BLaER1 (cell line): ENCODE data around the gene BRSK1.

ENCODE experiments used
- H3K27ac ChIP-seq: shearing (Covaris generic); formaldehyde crosslinking; 2 replicates; pipeline ENCODE4 v1.8.1; 2022
- H3K27me3 ChIP-seq: shearing (Covaris generic); formaldehyde crosslinking; 2 replicates; pipeline ENCODE4 v1.8.1; 2022
- H3K36me3 ChIP-seq: shearing (Covaris generic); formaldehyde crosslinking; 2 replicates; pipeline ENCODE4 v1.8.1; 2022
- H3K4me1 ChIP-seq: shearing (Covaris generic); formaldehyde crosslinking; 2 replicates; pipeline ENCODE4 v1.8.1; 2022
- H3K4me2 ChIP-seq: shearing (Covaris generic); formaldehyde crosslinking; 2 replicates; pipeline ENCODE4 v1.8.1; 2022
- H3K4me3 ChIP-seq: shearing (Covaris generic); formaldehyde crosslinking; 2 replicates; pipeline ENCODE4 v1.8.1; 2022
- H3K9ac ChIP-seq: shearing (Covaris generic); formaldehyde crosslinking; 2 replicates; pipeline ENCODE4 v1.8.1; 2022
- H3K9me3 ChIP-seq: shearing (Covaris generic); formaldehyde crosslinking; 2 replicates; pipeline ENCODE4 v1.8.1; 2022
- H4K20me1 ChIP-seq: shearing (Covaris generic); formaldehyde crosslinking; 2 replicates; pipeline ENCODE4 v1.8.1; 2022
- Cebpa-rat ChIP-seq: shearing (Covaris generic); IDR thresholded peaks from 2 replicates; pipeline ENCODE4 v1.8.1; 2022

BRSK1 gene

GRCh38 chr19:55253842-55254624, 29.8 kb upstream of the BRSK1 start:
- H3K36me3 ChIP-seq = peaks cover 31% of the 10 kb centered on the region
- H3K9me3 ChIP-seq = no peaks in the 10 kb centered on the region
- TF ChIP-seq Cebpa-rat = no peak
- H3K27me3 ChIP-seq = no peaks in the 10 kb centered on the region
- peaks cover 81% of the 10 kb centered on the region for H3K4me1 ChIP-seq
- peak overlapping the region; percentile 98 for H3K27ac ChIP-seq
- H3K4me3 ChIP-seq = peak overlapping the region; percentile 88
- H3K4me2 ChIP-seq = peak overlapping the region; percentile 98
- peaks cover 95% of the 10 kb centered on the region for H4K20me1 ChIP-seq
- peak overlapping the region; percentile 97 for H3K9ac ChIP-seq

- peaks cover 25% of the 10 kb centered on the region for H3K36me3 ChIP-seq
- H3K4me1 ChIP-seq = peaks cover 77% of the 10 kb centered on the region
- no peaks in the 10 kb centered on the region for H3K27me3 ChIP-seq
- peak overlapping the region; percentile 97 for H3K9ac ChIP-seq
- peaks cover 89% of the 10 kb centered on the region for H4K20me1 ChIP-seq
- H3K9me3 ChIP-seq = no peaks in the 10 kb centered on the region
- peak overlapping the region; percentile 88 for H3K4me3 ChIP-seq
- peak overlapping the region; percentile 98 for H3K4me2 ChIP-seq
- H3K27ac ChIP-seq = peak overlapping the region; percentile 98
- TF ChIP-seq Cebpa-rat = no peak
Observed at GRCh38 chr19:55254625-55254977, 29.2 kb upstream of the BRSK1 start.

- no peaks in the 10 kb centered on the region for H3K9me3 ChIP-seq
- peak overlapping the region; percentile 97 for H3K9ac ChIP-seq
- TF ChIP-seq Cebpa-rat = no peak
- H3K4me1 ChIP-seq = peaks cover 77% of the 10 kb centered on the region
- H3K27me3 ChIP-seq = no peaks in the 10 kb centered on the region
- peaks cover 16% of the 10 kb centered on the region for H3K36me3 ChIP-seq
- peaks cover 77% of the 10 kb centered on the region for H4K20me1 ChIP-seq
- peak overlapping the region; percentile 98 for H3K27ac ChIP-seq
- H3K4me2 ChIP-seq = peak overlapping the region; percentile 98
- H3K4me3 ChIP-seq = peak overlapping the region; percentile 88
Observed at GRCh38 chr19:55255618-55256423, 28.0 kb upstream of the BRSK1 start.

GRCh38 chr19:55256562-55257460, 27.0 kb upstream of the BRSK1 start:
- H3K9me3 ChIP-seq = no peaks in the 10 kb centered on the region
- peak overlapping the region; percentile 98 for H3K4me2 ChIP-seq
- peak overlapping the region; percentile 98 for H3K27ac ChIP-seq
- H4K20me1 ChIP-seq = peaks cover 67% of the 10 kb centered on the region
- H3K4me3 ChIP-seq = peak overlapping the region; percentile 88
- peak overlapping the region; percentile 97 for H3K9ac ChIP-seq
- TF ChIP-seq Cebpa-rat = no peak
- H3K4me1 ChIP-seq = peaks cover 68% of the 10 kb centered on the region
- no peaks in the 10 kb centered on the region for H3K27me3 ChIP-seq
- peaks cover 19% of the 10 kb centered on the region for H3K36me3 ChIP-seq

GRCh38 chr19:55257461-55258420, 26.1 kb upstream of the BRSK1 start:
- peaks cover 59% of the 10 kb centered on the region for H3K4me1 ChIP-seq
- no peaks in the 10 kb centered on the region for H3K9me3 ChIP-seq
- peak overlapping the region; percentile 88 for H3K4me3 ChIP-seq
- TF ChIP-seq Cebpa-rat = no peak
- peaks cover 58% of the 10 kb centered on the region for H4K20me1 ChIP-seq
- peak overlapping the region; percentile 98 for H3K27ac ChIP-seq
- H3K36me3 ChIP-seq = peaks cover 22% of the 10 kb centered on the region
- H3K9ac ChIP-seq = peak overlapping the region; percentile 97
- no peaks in the 10 kb centered on the region for H3K27me3 ChIP-seq
- H3K4me2 ChIP-seq = peak overlapping the region; percentile 98

- Histone ChIP-seq H3K27ac (peak overlapping the region; percentile 98), H3K9ac (peak overlapping the region; percentile 97), H4K20me1 (peaks cover 51% of the 10 kb centered on the region), H3K4me2 (peak overlapping the region; percentile 98), H3K36me3 (peaks cover 21% of the 10 kb centered on the region), H3K4me3 (peak overlapping the region; percentile 88), H3K27me3 (no peaks in the 10 kb centered on the region), H3K9me3 (no peaks in the 10 kb centered on the region), H3K4me1 (peaks cover 52% of the 10 kb centered on the region)
- TF ChIP-seq Cebpa-rat = no peak
Observed at GRCh38 chr19:55258476-55258827, 25.3 kb upstream of the BRSK1 start.

GRCh38 chr19:55258828-55259539, 24.8 kb upstream of the BRSK1 start, which contains the start of gene PPP6R1:
Gene PPP6R1, minus strand, starts transcription at chr19:55259017. Its CDS starts 11,914 bp downstream, at chr19:55247103.
- peak within 1 kb of the TSS; percentile 98 for H3K4me2 ChIP-seq
- H3K27me3 ChIP-seq = no peaks in the 10 kb centered on the region
- H3K27ac ChIP-seq = peak within 1 kb of the TSS; percentile 98
- H3K9ac ChIP-seq = peak within 1 kb of the TSS; percentile 97
- no peaks in the 10 kb centered on the region for H3K9me3 ChIP-seq
- peaks cover 46% of the 10 kb centered on the region for H3K4me1 ChIP-seq
- H3K36me3 ChIP-seq = peaks cover 21% of the 10 kb centered on the region
- peaks cover 46% of the 10 kb centered on the region for H4K20me1 ChIP-seq
- H3K4me3 ChIP-seq = peak within 1 kb of the TSS; percentile 88
- peak; percentile 81 for TF ChIP-seq Cebpa-rat
